Mucosa of gallbladder (tissue), 1 donor: ENCODE measurements around the gene ARSB. TPM values are rescaled to one million over a fixed set of nuclear protein-coding genes. Genes with fewer than 3 reads are reported as not detected.

ENCODE experiments used
- DNase-seq: peaks from one replicate; pipeline ENCODE4 v3.0.0-alpha.2; 2020; ENCODE audit warnings: low spot score
- total RNA-seq: library from RNA; stranded (reverse); gene quantifications from one replicate; pipeline ENCODE4 v1.2.1, GENCODE V29; 2021
- donor health status: DM: no; HTN: no; CAD: no.

The ARSB gene
- total RNA-seq = 13.6 TPM

GRCh38 chr5:78985116-78985724, at the start of gene ARSB:
Gene ARSB, minus strand, starts transcription at chr5:78985310. Its CDS starts 62 bp downstream, at chr5:78985248.
- peak; percentile 36 for DNase-seq

- no peak for DNase-seq
Measured at GRCh38 chr5:79032782-79033181, 47.7 kb upstream of the ARSB start.

GRCh38 chr5:79032031-79032695, 47.1 kb upstream of the ARSB start:
- no peak for DNase-seq

GRCh38 chr5:79031485-79031867, 46.4 kb upstream of the ARSB start:
- no peak for DNase-seq

- DNase-seq = no peak
Measured at GRCh38 chr5:79030663-79031484, 45.8 kb upstream of the ARSB start.

GRCh38 chr5:79025054-79025472, 40.0 kb upstream of the ARSB start:
- DNase-seq = peak; percentile 32

- DNase-seq = no peak
Measured at GRCh38 chr5:79023947-79024346, 38.8 kb upstream of the ARSB start.

- no peak for DNase-seq
Measured at GRCh38 chr5:79023348-79023747, 38.2 kb upstream of the ARSB start.

GRCh38 chr5:79022771-79023170, 37.7 kb upstream of the ARSB start:
- DNase-seq = no peak

GRCh38 chr5:79021753-79022152, 36.6 kb upstream of the ARSB start:
- no peak for DNase-seq

- DNase-seq = peak; percentile 61
Measured at GRCh38 chr5:79020861-79021561, 35.9 kb upstream of the ARSB start.

- no peak for DNase-seq
Measured at GRCh38 chr5:79014631-79015030, 29.5 kb upstream of the ARSB start.

- no peak for DNase-seq
Measured at GRCh38 chr5:79011869-79012268, 26.8 kb upstream of the ARSB start.

- no peak for DNase-seq
Measured at GRCh38 chr5:79011219-79011836, 26.2 kb upstream of the ARSB start.

GRCh38 chr5:79008362-79008761, 23.3 kb upstream of the ARSB start:
- no peak for DNase-seq

GRCh38 chr5:79007872-79008271, 22.8 kb upstream of the ARSB start:
- DNase-seq = no peak

- no peak for DNase-seq
Measured at GRCh38 chr5:79005936-79006631, 21.0 kb upstream of the ARSB start.

GRCh38 chr5:79005151-79005550, 20.0 kb upstream of the ARSB start:
- DNase-seq = no peak

- DNase-seq = no peak
Measured at GRCh38 chr5:79002374-79002773, 17.3 kb upstream of the ARSB start.

GRCh38 chr5:79001471-79001870, 16.4 kb upstream of the ARSB start:
- no peak for DNase-seq

- no peak for DNase-seq
Measured at GRCh38 chr5:78997090-78997489, 12.0 kb upstream of the ARSB start.
